GM13977 (cell line): ENCODE measurements around the gene CRPPA.
"Not testable (repeated sequence)": the region's sequence is repeated elsewhere in the genome, so short reads cannot be mapped to it uniquely, and the experiment has no call there.

Experiments
- DNase-seq: peaks from one replicate; pipeline ENCODE4 v3.0.0; 2012; ENCODE audit warnings: low spot score
- CTCF ChIP-seq: IDR thresholded peaks from 2 replicates; pipeline ENCODE4 v1.5.1; 2012; ENCODE audit warnings: mild to moderate bottlenecking, control low read depth; ENCODE audit not compliant: insufficient read depth; ENCODE audit errors: extremely low read depth, missing control alignments
- in situ Hi-C: fragments of 300-500 bp; cut with MboI; formaldehyde crosslinking; loops from one replicate; pipeline ENCODE4 v1.12.0; 2022; ENCODE audit warnings: low sequenced_read_pairs, low pct_unique_long_range_greater_than_20kb, mixed read lengths, inconsistent platforms; ENCODE audit not compliant: unreplicated experiment

CRPPA gene

DNA sequence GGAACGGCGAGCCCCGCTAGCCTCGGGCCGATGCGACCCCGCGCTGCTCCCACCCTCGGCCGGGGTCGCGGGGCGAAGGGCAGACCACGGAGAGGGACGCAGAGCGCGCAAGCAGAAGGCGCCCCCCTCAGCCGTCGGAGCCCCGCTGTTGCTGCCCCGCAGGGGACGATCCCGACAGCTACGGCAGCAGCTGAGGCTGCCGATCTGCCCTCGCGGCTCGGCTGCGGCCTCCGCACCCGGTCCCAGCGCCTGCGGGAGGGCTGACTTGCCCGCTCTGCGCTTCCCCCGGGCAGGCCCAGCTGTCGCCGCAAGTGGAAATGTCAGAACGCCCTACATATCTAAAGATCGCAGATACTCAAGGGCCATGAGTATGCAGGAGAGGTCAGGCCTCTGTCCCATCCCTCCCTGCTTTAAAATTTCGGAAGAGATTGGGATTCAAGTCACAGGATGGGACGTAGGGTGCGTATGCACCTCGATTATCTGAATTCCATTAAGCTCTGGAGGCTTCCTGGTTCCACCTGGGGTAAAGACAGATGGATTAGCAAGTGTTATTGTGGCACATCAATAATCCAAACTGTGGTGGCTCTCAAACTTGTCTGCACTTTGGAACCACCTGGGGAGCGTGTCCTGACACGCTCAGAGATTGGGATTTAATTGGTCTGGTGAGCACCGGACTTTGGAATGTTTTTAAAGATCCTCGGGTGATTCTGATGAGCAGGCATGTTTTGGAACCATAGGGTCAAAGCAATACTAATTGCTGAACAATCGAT is at the start of gene CRPPA:
TSS of gene CRPPA (minus strand) at position 206 of the 770 bp plus-strand sequence. CDS start 216 bp downstream, outside the sequence.
- in situ Hi-C loops: no loop called here
- DNase-seq: no peak
- no peak for TF ChIP-seq CTCF

DNA sequence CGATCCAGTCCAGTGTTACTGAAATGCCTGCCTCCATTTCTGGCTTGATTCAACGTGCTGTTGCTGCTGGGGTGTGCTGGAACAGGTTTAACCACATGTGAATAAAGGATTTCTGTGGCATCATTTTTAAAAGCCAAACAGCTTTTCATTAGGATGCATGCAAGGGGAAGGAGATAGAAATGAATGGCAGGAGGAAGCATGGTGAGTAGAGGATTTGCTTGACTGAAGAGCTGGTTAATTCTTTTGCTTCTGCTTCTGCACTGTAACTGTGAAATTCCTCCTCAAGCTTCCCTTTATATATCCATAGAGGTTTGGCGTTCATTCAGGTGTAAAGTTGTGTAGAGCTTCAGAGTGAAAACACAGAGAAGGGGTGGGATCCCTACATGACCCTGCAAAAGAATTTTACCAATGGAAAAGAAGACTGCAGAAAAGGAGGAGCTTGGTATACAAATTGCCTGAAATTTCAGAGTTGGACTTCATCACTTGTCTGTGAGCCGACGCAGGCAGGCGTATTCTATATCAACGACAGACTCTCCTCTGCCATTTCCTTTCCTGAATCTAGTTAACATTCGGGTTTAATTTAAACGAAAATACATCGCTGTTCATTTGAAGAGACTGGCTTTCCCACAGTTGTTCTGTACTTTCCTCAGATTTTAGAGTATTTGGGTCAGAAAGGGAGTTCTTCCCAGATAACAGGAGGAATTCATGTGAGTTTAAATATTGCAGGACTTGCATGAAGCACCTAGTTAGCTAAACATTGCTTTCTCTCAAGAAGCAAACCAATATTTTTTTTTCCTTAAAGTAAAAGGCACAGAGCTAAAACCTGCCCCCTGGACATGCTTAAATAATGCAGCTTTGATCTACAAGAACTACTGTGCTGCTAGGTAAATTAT is 44.4 kb upstream of the CRPPA start, which contains the start of gene SOSTDC1:
TSS of gene SOSTDC1 (minus strand) at position 270 of the 893 bp plus-strand sequence. CDS start at position 200, 70 bp downstream.
- DNase-seq: no peak
- no peak for TF ChIP-seq CTCF
- in situ Hi-C loops: no loop called here

DNA sequence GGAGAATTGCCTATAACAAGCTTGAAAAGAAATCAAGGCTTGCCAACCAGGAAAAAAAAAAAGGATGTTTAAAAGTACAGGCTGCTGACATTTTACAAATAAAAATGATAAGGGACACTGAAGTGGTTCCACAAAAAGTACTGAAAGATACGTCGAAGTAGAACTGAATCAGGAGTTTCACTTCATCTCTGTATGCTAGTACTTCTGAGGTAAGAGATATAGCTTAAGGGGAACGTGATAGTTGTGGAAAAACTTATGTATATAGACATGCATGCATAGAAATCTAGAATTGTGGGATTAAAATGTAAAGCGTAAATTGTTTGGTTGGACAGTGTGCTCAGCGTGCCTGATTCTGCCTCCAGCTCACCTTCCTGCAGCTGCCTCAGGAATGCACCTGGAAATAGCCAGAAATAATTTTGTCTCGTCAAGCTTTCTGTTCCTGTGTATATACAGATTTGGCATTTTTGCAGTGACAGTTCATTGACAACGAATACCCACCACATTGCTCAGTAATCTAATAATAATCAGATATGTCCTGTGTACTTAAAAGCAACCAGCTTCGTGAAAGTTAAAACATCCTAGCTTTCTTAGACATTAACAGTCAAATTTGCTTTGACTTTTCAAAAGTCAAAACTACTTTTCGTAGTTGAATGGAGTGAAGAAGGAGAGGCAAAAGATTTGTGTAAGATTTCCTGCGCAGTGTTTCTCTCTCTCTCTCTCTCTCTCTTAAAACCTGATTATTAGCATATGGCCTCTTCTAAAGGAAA is 42.8 kb upstream of the CRPPA start:
- no peak for TF ChIP-seq CTCF
- in situ Hi-C loops: no loop called here
- DNase-seq: no peak

DNA sequence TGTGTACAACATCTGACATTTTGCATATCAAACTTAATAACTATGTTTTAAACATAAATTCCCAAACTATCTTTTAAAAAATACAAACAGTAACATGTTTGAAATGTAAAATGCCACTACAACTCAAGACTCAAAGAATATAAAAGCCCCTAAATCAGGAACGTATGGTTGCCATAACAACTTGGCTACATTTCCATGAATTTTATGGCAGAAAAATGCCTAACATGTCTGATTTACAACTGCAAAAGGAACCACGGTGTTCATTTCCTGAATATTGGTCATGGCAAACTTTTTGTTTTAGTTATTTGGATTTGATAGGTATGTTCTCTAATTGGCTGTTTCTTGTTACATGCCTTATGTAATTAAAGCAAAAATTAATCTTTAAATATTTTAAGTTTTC is 42.2 kb upstream of the CRPPA start:
- in situ Hi-C loops: no loop called here
- DNase-seq: no peak
- no peak for TF ChIP-seq CTCF

DNA sequence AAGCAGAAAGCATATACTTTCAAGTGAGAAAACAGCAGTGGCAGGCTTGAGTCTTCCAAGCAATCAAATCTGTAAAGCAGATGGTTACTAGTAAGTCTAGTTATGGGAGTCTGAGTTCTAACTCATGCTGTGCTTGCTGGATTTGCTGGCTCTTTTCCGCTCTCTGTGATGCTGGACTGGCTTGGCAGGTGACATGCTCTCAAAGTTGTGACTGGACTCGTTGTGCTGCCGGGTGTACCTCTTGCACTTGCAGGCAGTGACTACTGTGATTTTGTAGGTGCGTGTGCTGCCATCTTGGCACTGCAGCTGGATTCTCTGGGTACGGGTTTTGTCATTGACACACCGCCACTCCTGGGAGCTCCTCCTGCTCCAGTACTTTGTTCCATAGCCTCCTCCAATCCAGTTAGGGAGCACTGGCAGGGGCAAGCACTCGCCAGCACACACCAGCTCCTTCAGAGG is 41.1 kb upstream of the CRPPA start:
- in situ Hi-C loops: no loop called here
- DNase-seq: no peak
- no peak for TF ChIP-seq CTCF

DNA sequence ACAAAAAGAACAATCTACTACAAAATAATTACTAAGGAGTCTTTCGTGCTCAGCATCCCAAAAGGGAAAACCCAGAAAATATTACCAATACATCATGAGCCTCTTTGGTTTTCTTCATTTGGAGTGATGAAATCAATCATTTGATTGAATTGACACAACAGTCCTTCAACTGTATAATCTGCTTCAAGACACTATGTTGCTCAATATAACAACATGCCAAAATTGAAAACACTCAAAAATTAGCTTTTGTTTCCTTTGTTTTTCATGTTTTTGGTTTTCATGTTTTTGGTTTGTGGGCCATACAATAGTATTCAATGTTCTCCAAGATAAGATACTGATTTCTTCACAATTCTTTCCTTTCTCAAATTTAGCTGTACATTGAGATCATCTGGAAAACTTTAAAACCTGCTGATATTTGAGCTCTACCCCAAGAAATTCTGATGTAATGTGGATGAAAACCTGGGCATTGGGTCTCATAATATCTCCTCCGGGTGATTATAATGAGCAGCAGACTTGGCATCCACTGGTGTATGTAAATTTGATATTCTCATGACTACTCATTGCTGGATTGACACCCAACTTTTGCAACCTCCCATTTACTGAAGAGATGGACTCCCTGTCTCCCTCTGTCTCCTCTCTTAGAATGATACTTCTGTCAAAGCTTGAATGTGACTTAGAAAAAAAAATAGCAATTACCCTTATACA is 39.6 kb upstream of the CRPPA start:
- no peak for TF ChIP-seq CTCF
- in situ Hi-C loops: no loop called here
- DNase-seq: no peak

DNA sequence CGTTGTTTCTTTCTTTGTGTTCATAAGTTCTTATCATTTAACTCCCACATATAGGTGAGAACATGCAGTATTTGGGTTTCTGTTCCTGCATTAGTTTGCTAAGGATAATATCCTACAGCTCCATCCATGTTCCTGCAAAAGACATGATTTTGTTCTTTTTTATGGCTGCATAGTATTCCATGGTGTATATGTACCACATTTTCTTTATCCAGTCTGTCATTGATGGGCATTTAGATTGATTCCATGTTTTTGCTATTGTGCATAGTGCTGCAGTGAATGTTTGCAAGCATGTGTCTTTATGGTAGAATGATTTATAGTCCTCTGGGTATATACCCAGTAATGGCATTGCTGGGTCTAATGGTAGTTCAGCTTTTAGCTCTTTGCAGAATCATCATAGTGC is 35.0 kb upstream of the CRPPA start:
- DNase-seq, in situ Hi-C loops: not testable (repeated sequence)
